ENCODE data around the gene PATJ.

DNA sequence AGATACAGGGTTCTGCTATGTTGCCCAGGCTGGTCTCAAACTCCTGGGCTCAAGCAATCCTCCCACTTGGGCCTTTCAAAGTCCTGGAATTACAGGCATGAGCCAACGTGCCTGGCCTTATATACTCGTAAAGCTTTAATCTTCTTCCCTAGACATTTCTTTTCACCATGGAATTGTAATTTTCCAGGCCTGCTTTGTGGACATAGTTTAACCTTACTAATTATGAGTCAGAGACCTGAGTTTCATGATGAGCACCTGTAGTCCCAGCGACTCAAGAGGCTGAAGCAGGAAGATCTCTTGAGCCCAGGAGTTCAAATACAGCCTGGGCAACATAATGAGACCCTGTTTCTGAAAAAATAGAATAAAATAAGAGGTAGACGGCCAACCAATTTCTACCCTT lies 12.3 kb downstream of the PATJ start:
- TF ChIP-seq, protein P1, sequence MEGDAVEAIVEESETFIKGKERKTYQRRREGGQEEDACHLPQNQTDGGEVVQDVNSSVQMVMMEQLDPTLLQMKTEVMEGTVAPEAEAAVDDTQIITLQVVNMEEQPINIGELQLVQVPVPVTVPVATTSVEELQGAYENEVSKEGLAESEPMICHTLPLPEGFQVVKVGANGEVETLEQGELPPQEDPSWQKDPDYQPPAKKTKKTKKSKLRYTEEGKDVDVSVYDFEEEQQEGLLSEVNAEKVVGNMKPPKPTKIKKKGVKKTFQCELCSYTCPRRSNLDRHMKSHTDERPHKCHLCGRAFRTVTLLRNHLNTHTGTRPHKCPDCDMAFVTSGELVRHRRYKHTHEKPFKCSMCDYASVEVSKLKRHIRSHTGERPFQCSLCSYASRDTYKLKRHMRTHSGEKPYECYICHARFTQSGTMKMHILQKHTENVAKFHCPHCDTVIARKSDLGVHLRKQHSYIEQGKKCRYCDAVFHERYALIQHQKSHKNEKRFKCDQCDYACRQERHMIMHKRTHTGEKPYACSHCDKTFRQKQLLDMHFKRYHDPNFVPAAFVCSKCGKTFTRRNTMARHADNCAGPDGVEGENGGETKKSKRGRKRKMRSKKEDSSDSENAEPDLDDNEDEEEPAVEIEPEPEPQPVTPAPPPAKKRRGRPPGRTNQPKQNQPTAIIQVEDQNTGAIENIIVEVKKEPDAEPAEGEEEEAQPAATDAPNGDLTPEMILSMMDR (IDR thresholded peaks at IDR 0.05), result no peak
- TF ChIP-seq EP300 (IDR thresholded peaks at IDR 0.05; ENCODE audit: low read depth) (no peak), POLR2A (IDR thresholded peaks at IDR 0.05) (no peak), POLR2AphosphoS5 (IDR thresholded peaks at IDR 0.05) (no peak)
